Measurements from ENCODE around the gene EBNA1BP2.
"Not testable (repeated sequence)": the region's sequence is repeated elsewhere in the genome, so short reads cannot be mapped to it uniquely, and the experiment has no call there.

EBNA1BP2 gene

DNA sequence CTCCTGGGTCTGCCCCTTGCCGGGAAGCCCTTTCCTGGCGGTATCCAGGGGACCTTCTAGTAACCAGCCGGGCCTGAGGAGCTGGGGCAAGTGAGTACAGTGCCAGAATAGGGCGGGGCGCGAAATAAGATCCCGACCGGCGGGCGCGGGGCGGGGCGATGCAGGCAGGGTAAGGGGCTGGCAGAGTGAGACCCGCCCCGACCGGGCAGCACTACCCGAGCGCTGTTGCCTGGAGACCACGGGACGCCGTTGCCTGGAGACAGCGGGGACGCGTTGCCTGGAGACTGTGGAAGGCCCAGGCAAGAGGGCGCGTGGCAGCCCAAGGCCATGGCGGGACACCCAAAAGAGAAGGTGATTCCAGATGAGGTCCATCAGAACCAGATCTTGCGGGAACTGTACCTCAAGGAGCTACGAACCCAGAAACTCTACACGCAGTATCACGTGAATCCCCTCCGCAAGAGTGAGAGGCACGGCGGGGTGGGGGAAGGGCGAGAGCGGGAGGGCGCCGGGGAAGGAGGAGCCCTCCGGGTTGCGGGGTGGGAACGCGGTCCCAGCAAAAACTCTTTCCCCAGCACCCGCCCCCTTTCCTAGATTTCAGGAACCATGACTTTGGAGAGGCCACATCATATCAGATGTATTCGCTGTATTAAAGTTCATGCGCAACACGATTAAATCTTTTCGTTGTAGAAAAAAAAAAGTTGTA, 24.3 kb downstream of the EBNA1BP2 start:
- no peaks in the 10 kb centered on the region for H3K9me3 Mint-ChIP-seq
- ATAC-seq (ENCODE audit: low read depth): peak; percentile 44
- H3K4me3 Mint-ChIP-seq: peak overlapping the region; percentile 2
- H3K27me3 Mint-ChIP-seq: peaks cover 38% of the 10 kb centered on the region
- H3K4me1 Mint-ChIP-seq: peaks cover 3% of the 10 kb centered on the region
- no peak overlapping the region for H3K27ac Mint-ChIP-seq
- H3K36me3 Mint-ChIP-seq: no peaks in the 10 kb centered on the region
- no peak for DNase-seq (ENCODE audit: low spot score in 2 of 2)

DNA sequence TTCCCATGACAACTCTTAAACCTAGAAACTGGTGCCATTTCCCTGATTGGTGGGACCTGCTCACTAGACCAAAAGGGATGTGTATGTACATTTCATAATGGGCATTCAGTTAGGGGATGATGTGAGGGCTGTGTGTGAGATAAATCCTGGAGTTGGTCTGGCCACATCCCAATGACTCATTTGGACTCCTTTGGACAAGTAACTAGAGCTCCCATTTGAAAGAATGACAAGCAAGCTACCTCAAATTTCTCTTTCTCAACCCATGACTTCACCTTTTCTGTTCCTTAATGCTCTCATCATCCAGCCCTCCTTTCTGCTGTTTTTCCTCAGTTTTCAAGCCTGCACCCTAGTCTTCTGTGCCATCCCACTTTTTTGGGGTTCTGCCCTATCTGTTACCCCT, 27.9 kb downstream of the EBNA1BP2 start:
- peaks cover 2% of the 10 kb centered on the region for H3K9me3 Mint-ChIP-seq
- peaks cover 32% of the 10 kb centered on the region for H3K27me3 Mint-ChIP-seq
- H3K4me3 Mint-ChIP-seq: no peak overlapping the region
- H3K27ac Mint-ChIP-seq: no peak overlapping the region
- ATAC-seq (ENCODE audit: low read depth) (no peak), DNase-seq (ENCODE audit: low spot score in 2 of 2) (no peak)
- H3K4me1 Mint-ChIP-seq: no peaks in the 10 kb centered on the region
- no peaks in the 10 kb centered on the region for H3K36me3 Mint-ChIP-seq

DNA sequence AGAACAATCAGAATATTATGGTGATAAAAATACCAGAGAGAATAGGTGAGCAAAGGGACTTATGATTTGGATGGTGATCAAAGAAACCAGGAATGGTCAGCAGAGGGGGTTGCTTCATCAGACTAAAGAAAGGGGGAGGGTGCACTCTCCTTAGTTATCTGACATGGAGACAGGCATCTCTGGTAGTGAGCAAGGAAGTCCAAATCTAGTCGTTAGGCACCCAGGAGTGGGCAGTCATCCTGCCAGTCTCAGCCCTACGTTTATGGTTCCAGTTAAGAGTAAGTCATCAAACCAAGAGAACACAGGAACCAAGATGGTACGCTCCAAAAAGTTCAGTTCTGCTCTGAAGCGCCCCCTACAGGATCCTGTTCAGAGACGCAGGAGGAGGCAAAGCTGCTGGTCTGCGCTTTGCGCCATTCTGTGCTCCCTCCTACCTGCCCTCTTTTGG, 28.6 kb downstream of the EBNA1BP2 start:
- Mint-ChIP-seq H3K27ac (no peak overlapping the region), H3K4me1 (no peaks in the 10 kb centered on the region), H3K27me3 (peaks cover 25% of the 10 kb centered on the region), H3K36me3 (no peaks in the 10 kb centered on the region), H3K4me3 (no peak overlapping the region), H3K9me3 (peaks cover 2% of the 10 kb centered on the region)
- ATAC-seq (ENCODE audit: low read depth): no peak
- DNase-seq (ENCODE audit: low spot score in 2 of 2): no peak

DNA sequence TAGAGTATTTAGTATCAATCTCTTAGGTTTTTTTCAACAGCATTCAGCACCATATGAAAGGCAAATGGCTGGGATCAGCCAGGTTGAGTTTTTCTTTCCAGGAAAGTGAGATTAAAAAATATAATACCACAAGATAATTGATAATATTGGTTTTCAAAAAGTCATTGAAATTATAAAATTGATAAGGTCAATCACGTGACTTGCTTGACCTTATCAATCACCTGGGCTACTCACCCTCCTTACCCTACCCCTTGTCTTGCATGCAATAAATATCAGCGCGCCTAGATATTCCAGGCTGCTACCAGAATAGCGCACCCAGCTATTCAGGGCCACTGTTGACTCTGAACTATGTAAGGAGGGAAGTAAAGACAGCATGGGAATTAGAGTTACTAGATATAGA, 31.5 kb downstream of the EBNA1BP2 start:
- ATAC-seq (ENCODE audit: low read depth) (no peak), DNase-seq (ENCODE audit: low spot score in 2 of 2) (no peak)
- Mint-ChIP-seq H3K4me1 (no peaks in the 10 kb centered on the region), H3K9me3 (peaks cover 2% of the 10 kb centered on the region), H3K27me3 (peaks cover 29% of the 10 kb centered on the region), H3K4me3 (no peak overlapping the region), H3K36me3 (no peaks in the 10 kb centered on the region), H3K27ac (no peak overlapping the region)

DNA sequence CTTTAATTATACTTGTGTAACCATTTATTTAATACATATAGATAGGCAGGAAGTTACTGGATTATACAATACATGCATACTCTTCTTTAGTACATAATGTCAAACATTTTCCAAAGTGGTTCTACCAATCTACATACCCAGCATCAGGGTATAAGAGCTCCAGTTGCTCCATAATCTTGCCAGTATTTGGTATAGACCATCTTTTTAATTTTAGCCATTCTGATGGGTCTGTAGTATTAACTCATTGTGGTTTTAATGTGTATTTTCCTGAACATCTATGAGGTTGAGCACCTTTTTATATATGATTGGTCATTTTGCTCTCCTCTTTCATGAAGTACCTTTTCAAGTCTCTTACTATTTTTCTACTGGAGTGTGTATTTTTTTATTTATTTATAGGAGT, 32.1 kb downstream of the EBNA1BP2 start:
- no peaks in the 10 kb centered on the region for H3K36me3 Mint-ChIP-seq
- no peak for DNase-seq (ENCODE audit: low spot score in 2 of 2)
- H3K27ac Mint-ChIP-seq: no peak overlapping the region
- H3K4me3 Mint-ChIP-seq: no peak overlapping the region
- peaks cover 29% of the 10 kb centered on the region for H3K27me3 Mint-ChIP-seq
- peaks cover 2% of the 10 kb centered on the region for H3K9me3 Mint-ChIP-seq
- H3K4me1 Mint-ChIP-seq: no peaks in the 10 kb centered on the region
- ATAC-seq (ENCODE audit: low read depth): no peak

DNA sequence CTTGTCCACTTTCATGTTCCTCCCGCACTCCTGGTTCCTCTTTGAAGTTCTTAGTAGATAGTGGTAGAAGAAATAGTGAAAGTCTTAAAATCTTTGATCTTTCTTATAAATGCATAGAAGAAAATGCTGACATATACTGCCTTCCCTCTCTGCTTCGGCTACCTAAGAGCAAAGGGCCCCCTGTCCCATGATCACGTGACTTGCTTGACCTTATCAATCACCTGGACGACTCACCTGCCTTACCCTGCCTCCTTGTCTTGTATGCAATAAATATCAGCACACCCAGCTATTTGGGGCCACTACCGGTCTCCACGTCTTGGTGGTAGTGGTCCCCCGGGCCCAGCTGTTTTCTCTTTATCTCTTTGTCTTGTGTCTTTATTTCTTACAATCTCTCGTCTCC, 32.8 kb downstream of the EBNA1BP2 start:
- not testable (repeated sequence) for ATAC-seq (ENCODE audit: low read depth); H3K27ac Mint-ChIP-seq; H3K4me1 Mint-ChIP-seq; H3K4me3 Mint-ChIP-seq; H3K36me3 Mint-ChIP-seq; H3K9me3 Mint-ChIP-seq; DNase-seq (ENCODE audit: low spot score in 2 of 2)
- peaks cover 23% of the 10 kb centered on the region for H3K27me3 Mint-ChIP-seq

DNA sequence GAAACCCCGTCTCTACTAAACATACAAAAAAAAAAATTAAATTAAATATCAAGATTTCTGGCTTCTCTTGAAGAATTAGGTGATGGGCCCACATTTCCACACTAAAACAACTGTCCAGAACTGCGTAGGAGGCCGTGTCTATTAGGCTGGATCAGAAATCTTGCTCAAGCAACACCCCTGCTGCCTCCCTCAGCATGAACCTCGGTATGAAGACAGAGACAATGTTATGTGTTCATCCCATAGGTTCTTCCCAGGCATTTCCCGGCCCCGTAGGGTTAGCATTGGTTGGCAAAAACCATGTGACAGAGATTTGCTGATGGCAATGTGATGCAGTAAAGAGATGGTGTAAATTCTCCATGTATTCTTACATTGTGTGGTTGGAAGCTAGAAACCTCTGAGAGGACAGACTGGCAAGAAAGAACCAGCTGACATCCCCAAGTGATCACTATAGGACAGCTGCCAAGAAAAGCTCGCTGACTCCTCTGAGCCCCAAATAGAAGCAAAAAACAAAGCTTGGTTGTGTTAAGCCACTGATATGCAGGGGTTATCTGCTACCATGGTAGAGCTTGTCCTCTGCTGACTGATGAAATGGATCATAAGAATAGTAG, 34.5 kb downstream of the EBNA1BP2 start:
- peaks cover 2% of the 10 kb centered on the region for H3K9me3 Mint-ChIP-seq
- H3K27me3 Mint-ChIP-seq: peaks cover 14% of the 10 kb centered on the region
- H3K36me3 Mint-ChIP-seq: no peaks in the 10 kb centered on the region
- DNase-seq (ENCODE audit: low spot score in 2 of 2) (no peak), ATAC-seq (ENCODE audit: low read depth) (no peak)
- no peak overlapping the region for H3K27ac Mint-ChIP-seq
- no peak overlapping the region for H3K4me3 Mint-ChIP-seq
- H3K4me1 Mint-ChIP-seq: no peaks in the 10 kb centered on the region

DNA sequence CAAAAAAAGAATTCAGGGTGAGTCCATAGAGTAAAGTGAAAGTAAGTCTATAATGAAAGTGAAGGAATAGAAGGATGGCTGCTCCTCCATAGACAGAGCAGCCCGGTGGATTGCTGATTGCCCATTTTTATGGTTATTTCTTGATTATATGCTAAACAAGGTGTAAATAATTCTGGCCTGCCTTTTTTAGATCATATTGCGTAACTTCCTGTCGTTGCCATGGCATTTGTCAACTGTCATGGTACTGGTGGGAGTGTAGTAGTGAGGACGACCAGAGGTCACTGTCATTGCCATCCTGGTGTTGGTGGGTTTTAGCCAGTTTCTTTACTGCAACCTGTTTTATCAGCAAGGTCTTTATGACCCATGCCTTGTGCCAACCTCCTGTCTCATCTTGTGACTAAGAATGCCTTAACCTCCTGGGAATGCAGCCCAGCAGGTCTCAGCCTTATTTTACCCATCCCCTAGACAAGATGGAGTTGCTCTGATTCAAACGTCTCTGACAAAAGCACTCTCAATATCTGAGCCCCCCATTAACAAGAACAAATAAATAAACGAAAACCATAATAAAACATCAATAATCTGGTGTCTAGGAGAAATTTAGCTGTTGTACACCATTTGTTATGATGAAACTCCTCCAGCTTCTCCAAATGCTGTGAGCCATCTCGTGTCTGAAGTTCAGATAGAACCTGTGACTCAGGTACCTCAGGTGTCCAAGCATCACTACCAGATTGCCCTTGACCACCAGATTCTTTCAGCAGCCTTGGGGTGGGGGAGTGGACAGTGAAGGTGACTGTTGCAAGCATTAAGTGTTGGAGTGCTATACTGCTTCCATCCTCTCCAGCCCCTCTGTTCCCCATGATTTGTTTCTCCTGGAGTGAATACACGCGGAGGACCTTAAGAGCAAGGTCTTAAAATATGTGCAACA, 36.0 kb downstream of the EBNA1BP2 start:
- DNase-seq (ENCODE audit: low spot score in 2 of 2): no peak
- Mint-ChIP-seq H3K27me3 (peaks cover 10% of the 10 kb centered on the region), H3K4me1 (no peaks in the 10 kb centered on the region), H3K4me3 (no peak overlapping the region), H3K9me3 (peaks cover 2% of the 10 kb centered on the region), H3K36me3 (no peaks in the 10 kb centered on the region), H3K27ac (no peak overlapping the region)
- no peak for ATAC-seq (ENCODE audit: low read depth)

DNA sequence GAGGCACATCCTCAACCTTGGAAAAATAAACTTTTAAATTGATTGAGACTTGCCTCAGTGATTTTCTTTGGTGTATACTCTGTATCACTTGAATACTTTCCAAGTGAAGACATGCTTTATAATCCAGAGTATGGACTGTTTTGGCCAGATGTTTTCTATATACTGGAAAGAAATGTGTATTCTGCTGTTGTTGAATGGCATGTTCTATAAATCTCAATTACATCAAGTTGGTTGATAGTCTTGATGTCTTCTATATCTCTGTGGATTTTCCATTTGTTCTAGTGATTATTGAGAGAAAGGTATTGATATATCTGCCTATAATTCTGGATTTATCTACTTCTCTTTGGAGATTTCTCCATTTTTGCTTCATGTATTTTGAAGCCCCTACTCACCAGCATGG, 37.5 kb downstream of the EBNA1BP2 start:
- H3K27me3 Mint-ChIP-seq: peaks cover 13% of the 10 kb centered on the region
- no peaks in the 10 kb centered on the region for H3K4me1 Mint-ChIP-seq
- H3K4me3 Mint-ChIP-seq: no peak overlapping the region
- H3K27ac Mint-ChIP-seq: no peak overlapping the region
- no peaks in the 10 kb centered on the region for H3K36me3 Mint-ChIP-seq
- no peak for DNase-seq (ENCODE audit: low spot score in 2 of 2)
- H3K9me3 Mint-ChIP-seq: no peaks in the 10 kb centered on the region
- no peak for ATAC-seq (ENCODE audit: low read depth)

DNA sequence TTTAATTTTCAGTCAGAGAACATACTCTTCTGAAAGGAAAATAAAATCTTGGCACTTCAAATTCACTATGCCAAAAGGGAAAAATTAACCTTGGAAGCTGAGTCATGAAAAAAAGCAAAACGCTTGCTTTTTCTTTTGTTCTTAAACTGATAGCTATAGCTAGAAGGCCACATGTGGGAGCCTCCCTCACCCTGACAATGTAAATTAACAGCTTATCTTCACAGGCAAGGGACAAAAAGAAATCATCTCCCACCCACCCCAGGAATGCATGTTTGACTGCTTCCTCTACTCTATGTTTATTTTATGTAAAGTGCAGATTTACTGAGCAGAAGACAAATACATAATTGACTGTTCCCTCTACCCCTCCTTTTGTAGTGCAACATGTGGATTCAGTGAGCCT, 38.0 kb downstream of the EBNA1BP2 start:
- peaks cover 13% of the 10 kb centered on the region for H3K27me3 Mint-ChIP-seq
- ATAC-seq (ENCODE audit: low read depth): no peak

DNA sequence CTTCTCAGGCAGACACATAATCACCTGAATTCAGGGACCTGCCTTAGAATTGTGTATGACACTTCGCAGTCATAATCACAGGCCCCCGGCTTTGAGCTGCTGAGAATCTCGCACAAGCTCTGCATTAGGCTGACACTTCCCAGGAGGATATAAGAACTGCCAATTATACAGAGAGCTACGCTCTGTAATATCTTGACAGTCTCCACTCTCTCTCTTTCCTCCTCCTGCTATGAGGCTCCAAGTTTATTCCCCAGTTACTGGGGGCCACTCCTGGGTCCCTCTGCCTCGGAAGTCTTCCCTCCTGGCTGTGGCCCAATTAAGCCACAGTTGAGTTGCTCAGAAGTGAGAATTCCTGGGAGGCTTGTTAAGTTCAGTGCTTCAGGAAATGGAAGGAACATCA, 42.7 kb downstream of the EBNA1BP2 start:
- no peak for ATAC-seq (ENCODE audit: low read depth)
- Mint-ChIP-seq H3K9me3 (no peaks in the 10 kb centered on the region), H3K27ac (no peak overlapping the region), H3K36me3 (no peaks in the 10 kb centered on the region), H3K4me3 (no peak overlapping the region), H3K4me1 (no peaks in the 10 kb centered on the region), H3K27me3 (peaks cover 10% of the 10 kb centered on the region)
- DNase-seq (ENCODE audit: low spot score in 2 of 2): no peak

More for the DNA sequence above, 38.0 kb downstream of the EBNA1BP2 start:
- no peaks in the 10 kb centered on the region for H3K4me1 Mint-ChIP-seq
- H3K4me3 Mint-ChIP-seq: no peak overlapping the region
- no peak overlapping the region for H3K27ac Mint-ChIP-seq
- H3K36me3 Mint-ChIP-seq: no peaks in the 10 kb centered on the region
- H3K9me3 Mint-ChIP-seq: no peaks in the 10 kb centered on the region
- DNase-seq (ENCODE audit: low spot score in 2 of 2): no peak

DNA sequence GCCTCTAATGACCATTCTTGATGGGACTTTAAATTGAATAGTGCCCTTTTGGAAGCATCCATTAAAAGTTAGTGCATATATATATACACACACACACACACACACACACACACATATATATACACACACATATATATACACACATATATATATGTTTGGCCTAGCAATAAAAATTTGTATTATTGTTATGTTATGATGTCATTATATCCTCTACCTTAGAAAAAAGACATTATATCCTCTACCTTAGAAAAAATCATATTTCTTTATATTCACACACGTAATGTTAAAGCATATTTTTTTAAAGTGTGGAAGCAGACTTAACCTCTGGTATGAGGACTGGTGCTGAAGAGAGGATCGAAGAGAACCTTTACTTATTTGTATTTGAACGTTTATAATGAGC, 43.3 kb downstream of the EBNA1BP2 start:
- no peak for DNase-seq (ENCODE audit: low spot score in 2 of 2)
- Mint-ChIP-seq H3K36me3 (no peaks in the 10 kb centered on the region), H3K27ac (no peak overlapping the region), H3K27me3 (peaks cover 11% of the 10 kb centered on the region), H3K9me3 (no peaks in the 10 kb centered on the region), H3K4me3 (no peak overlapping the region), H3K4me1 (no peaks in the 10 kb centered on the region)
- ATAC-seq (ENCODE audit: low read depth): no peak

DNA sequence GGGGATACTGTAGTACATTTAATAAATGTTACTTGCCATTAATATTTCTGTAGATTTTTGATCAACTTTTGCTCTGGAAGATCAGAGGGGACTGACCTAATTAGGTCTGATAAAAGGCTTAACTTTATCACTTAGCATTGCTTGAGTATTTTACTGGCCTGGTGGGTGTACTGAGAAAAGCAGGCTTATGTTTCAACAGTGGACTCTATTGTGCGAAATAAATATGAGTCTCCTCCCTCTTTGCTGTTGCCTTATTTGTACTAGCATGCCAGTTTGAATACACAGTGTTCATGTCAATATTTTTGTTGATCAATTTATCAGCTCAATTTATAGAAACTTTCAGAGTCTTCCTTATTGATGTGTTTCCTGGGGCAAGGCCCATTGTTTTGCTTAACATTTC, 49.1 kb downstream of the EBNA1BP2 start:
- no peak for ATAC-seq (ENCODE audit: low read depth)
- Mint-ChIP-seq H3K9me3 (peaks cover 1% of the 10 kb centered on the region), H3K4me1 (no peaks in the 10 kb centered on the region), H3K36me3 (no peaks in the 10 kb centered on the region), H3K27ac (no peak overlapping the region), H3K4me3 (no peak overlapping the region), H3K27me3 (peaks cover 9% of the 10 kb centered on the region)
- DNase-seq (ENCODE audit: low spot score in 2 of 2): no peak

DNA sequence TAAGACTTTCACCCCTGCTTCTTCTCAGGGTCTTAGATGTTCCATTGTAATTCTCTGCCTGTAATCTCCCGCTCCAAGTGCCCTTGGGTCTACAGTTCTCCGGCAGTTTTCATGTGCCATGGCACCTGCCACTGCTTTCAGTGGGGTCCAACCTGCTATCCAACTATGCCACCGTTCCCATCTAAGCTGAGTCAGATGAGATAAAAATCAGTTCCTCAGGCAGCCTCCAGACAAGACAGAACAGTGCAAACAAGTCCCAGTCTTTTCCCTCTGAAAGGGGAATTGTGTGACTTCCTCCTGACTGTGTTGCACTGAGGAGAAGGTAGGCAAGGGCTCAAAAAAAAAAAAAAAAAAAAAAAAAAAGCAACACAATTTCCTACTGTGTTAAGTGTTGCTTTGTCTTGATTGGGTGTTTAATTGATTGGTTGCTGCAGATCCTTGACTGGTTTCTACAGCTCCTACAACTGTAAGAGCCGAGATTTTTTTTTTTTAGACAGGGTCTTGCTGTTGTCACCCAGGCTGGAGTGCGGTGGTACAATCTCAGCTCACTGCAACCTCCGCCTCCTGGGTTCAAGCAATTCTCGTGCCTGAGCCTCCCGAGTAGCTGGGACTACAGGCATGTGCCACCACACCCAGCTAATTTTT, 50.7 kb downstream of the EBNA1BP2 start:
- Mint-ChIP-seq H3K36me3 (no peaks in the 10 kb centered on the region), H3K4me3 (no peak overlapping the region), H3K9me3 (peaks cover 1% of the 10 kb centered on the region), H3K27ac (no peak overlapping the region), H3K27me3 (peaks cover 7% of the 10 kb centered on the region), H3K4me1 (no peaks in the 10 kb centered on the region)
- ATAC-seq (ENCODE audit: low read depth) (no peak), DNase-seq (ENCODE audit: low spot score in 2 of 2) (no peak)

Measured in memory B cell (primary cell).